Measurements from ENCODE around the gene ESPNL. TPM values are rescaled to one million over a fixed set of nuclear protein-coding genes. Genes with fewer than 3 reads are reported as not detected.
"Not testable (repeated sequence)": the region's sequence is repeated elsewhere in the genome, so short reads cannot be mapped to it uniquely, and the experiment has no call there.

ESPNL gene, protein sequence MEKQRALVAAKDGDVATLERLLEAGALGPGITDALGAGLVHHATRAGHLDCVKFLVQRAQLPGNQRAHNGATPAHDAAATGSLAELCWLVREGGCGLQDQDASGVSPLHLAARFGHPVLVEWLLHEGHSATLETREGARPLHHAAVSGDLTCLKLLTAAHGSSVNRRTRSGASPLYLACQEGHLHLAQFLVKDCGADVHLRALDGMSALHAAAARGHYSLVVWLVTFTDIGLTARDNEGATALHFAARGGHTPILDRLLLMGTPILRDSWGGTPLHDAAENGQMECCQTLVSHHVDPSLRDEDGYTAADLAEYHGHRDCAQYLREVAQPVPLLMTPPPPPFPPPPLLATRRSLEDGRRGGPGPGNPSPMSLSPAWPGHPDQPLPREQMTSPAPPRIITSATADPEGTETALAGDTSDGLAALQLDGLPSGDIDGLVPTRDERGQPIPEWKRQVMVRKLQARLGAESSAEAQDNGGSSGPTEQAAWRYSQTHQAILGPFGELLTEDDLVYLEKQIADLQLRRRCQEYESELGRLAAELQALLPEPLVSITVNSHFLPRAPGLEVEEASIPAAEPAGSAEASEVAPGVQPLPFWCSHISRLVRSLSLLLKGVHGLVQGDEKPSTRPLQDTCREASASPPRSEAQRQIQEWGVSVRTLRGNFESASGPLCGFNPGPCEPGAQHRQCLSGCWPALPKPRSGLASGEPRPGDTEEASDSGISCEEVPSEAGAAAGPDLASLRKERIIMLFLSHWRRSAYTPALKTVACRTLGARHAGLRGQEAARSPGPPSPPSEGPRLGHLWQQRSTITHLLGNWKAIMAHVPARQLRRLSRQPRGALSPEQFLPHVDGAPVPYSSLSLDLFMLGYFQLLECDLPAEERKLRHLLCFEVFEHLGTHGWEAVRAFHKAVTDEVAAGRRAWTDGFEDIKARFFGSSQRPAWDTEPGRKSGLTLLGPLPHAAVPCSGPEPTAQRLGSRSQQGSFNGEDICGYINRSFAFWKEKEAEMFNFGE
- total RNA-seq, result not detected in 2 replicates
- long read RNA-seq, result 0 reads

DNA sequence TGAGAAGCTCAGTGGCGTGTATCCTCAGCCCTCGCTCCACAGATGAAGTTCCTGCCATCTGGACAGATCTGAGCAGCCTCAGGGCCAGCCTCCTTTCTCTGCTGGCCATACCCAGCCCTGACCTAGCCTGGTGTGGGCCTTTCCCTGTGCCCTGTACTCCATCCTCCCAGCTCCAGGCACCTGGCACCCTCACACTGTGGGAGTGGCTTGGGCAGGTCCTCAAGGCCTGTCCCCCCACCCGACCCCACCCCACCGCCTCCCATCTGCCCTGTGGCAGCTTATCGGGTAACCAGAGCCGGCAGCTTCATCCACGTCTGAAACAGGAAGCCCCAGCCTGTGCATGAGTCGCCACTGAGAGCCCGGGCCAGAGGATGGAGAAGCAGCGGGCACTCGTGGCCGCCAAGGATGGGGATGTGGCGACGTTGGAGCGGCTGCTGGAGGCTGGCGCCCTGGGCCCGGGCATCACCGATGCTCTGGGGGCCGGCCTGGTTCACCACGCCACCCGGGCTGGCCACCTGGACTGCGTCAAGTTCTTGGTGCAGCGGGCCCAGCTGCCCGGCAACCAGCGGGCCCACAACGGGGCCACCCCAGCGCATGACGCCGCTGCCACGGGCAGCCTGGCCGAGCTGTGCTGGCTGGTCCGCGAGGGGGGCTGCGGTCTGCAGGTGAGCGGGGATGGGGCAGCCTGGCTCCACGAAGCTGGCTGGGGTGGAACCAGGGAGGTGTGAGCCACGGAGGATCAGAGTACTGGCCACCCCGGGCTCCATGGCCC, at the start of gene ESPNL:
TSS of gene ESPNL (plus strand) at position 292 of the 772 bp plus-strand sequence. CDS start at position 372, 80 bp downstream.
- H3K27me3 Mint-ChIP-seq (ENCODE audit: unreplicated experiment), result no peaks in the 10 kb centered on the region
- no peak within 1 kb of the TSS for H3K4me3 Mint-ChIP-seq (ENCODE audit: unreplicated experiment)
- DNase-seq (ENCODE audit: extremely low spot score, unreplicated experiment), result peak; percentile 83
- no peaks in the 10 kb centered on the region for H3K9me3 Mint-ChIP-seq (ENCODE audit: unreplicated experiment)
- H3K36me3 Mint-ChIP-seq (ENCODE audit: unreplicated experiment), result no peaks in the 10 kb centered on the region
- no peak within 1 kb of the TSS for H3K27ac Mint-ChIP-seq (ENCODE audit: unreplicated experiment)
- H3K4me1 Mint-ChIP-seq (ENCODE audit: unreplicated experiment), result peaks cover 6% of the 10 kb centered on the region
- TF ChIP-seq, protein P1, sequence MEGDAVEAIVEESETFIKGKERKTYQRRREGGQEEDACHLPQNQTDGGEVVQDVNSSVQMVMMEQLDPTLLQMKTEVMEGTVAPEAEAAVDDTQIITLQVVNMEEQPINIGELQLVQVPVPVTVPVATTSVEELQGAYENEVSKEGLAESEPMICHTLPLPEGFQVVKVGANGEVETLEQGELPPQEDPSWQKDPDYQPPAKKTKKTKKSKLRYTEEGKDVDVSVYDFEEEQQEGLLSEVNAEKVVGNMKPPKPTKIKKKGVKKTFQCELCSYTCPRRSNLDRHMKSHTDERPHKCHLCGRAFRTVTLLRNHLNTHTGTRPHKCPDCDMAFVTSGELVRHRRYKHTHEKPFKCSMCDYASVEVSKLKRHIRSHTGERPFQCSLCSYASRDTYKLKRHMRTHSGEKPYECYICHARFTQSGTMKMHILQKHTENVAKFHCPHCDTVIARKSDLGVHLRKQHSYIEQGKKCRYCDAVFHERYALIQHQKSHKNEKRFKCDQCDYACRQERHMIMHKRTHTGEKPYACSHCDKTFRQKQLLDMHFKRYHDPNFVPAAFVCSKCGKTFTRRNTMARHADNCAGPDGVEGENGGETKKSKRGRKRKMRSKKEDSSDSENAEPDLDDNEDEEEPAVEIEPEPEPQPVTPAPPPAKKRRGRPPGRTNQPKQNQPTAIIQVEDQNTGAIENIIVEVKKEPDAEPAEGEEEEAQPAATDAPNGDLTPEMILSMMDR (IDR thresholded peaks at IDR 0.05), result no peak

DNA sequence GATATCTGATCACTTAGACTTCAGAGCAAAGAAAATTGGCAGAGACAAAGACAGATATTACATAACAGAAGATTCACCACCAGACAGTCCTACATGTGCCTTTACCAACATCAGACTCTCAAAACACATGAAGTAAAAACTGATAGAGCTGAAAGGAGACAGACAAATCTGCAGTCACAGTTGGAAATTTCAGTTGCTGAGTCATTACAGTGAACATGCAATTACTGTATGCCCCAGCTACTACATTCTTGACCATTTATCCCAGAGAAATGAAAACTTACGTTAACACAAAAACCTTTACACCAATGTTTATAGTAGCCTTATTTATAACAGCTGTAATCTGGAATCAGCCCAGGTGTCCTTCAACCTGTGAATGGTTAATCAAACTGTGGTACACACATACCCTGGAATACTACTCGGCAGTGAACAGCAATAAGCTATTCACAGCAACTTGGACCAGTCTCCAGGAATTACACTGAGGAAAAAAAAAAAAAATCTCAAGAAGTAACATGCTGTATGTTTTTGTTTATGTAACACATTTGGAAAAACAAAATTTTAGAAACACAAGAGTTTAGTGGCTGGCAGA, 46.9 kb upstream of the ESPNL start:
- Mint-ChIP-seq H3K27ac (ENCODE audit: unreplicated experiment) (no peak overlapping the region), H3K4me3 (ENCODE audit: unreplicated experiment) (no peak overlapping the region), H3K4me1 (ENCODE audit: unreplicated experiment) (no peaks in the 10 kb centered on the region), H3K27me3 (ENCODE audit: unreplicated experiment) (no peaks in the 10 kb centered on the region), H3K36me3 (ENCODE audit: unreplicated experiment) (no peaks in the 10 kb centered on the region), H3K9me3 (ENCODE audit: unreplicated experiment) (no peaks in the 10 kb centered on the region)
- TF ChIP-seq, protein P1 (IDR thresholded peaks at IDR 0.05), result no peak
- no peak for DNase-seq (ENCODE audit: extremely low spot score, unreplicated experiment)

DNA sequence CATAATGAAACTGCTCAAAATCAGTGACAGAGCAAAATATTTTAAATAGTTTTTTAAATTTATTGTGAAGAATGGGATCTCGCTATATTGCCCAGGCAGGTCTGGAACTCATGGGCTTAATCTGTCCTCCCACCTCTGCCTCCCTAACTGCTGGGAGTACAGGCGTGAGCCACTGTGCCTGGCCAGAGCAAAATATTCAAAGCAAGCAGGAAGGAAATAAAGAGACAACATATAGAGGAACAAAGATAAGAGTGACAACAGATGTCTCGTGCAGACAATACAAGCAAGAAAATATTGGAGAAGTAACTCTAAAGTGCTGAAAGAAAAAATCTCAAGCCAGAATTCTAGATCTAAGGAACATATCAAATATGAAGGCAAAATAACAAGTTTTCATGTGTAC, 44.3 kb upstream of the ESPNL start:
- Mint-ChIP-seq H3K27ac (ENCODE audit: unreplicated experiment) (no peak overlapping the region), H3K4me1 (ENCODE audit: unreplicated experiment) (peaks cover 10% of the 10 kb centered on the region), H3K9me3 (ENCODE audit: unreplicated experiment) (no peaks in the 10 kb centered on the region), H3K4me3 (ENCODE audit: unreplicated experiment) (no peak overlapping the region), H3K27me3 (ENCODE audit: unreplicated experiment) (no peaks in the 10 kb centered on the region), H3K36me3 (ENCODE audit: unreplicated experiment) (no peaks in the 10 kb centered on the region)
- no peak for DNase-seq (ENCODE audit: extremely low spot score, unreplicated experiment)
- TF ChIP-seq, protein P1 (IDR thresholded peaks at IDR 0.05), result no peak

DNA sequence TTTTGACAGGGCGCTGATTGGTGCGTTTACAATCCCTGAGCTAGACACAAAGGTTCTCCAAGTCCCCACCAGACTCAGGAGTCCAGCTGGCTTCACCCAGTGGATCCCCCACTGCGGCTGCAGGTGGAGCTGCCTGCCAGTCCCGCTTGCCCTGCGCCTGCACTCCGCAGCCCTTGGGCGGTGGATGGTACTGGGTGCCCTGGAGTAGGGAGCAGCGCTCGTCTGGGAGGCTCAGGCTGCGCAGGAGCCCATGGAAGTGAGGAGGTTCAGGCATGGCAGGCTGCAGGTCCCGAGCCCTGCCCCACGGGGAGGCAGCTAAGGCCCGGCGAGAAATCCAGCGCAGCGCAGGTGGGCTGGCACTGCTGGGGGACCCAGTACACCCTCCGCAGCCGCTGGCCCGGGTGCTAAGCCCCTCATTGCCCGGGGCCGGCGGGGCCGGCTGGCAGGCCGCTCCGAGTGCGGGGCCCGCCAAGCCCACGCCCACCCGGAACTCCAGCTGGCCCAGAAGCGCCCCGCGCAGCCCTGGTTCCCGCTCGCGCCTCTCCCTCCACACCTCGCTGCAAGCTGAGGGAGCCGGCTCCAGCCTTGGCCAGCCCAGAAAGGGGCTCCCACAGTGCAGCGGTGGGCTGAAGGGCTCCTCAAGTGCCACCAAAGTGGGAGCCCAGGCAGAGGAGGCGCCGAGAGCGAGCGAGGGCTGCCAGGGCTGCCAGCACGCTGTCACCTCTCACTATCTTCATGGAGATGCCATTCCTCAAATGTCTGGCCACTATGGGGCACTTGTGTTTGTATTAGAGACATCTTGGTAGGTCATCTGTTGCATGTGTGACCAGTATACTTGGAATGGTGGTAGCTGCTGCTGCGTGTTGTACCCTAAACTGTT, 42.2 kb upstream of the ESPNL start:
- not testable (repeated sequence) for H3K27ac Mint-ChIP-seq (ENCODE audit: unreplicated experiment); H3K27me3 Mint-ChIP-seq (ENCODE audit: unreplicated experiment)
- H3K4me3 Mint-ChIP-seq (ENCODE audit: unreplicated experiment), result peak overlapping the region; percentile 8

More for the DNA sequence above, 42.2 kb upstream of the ESPNL start:
- H3K4me1 Mint-ChIP-seq (ENCODE audit: unreplicated experiment), result peaks cover 23% of the 10 kb centered on the region
- peak; percentile 76 for DNase-seq (ENCODE audit: extremely low spot score, unreplicated experiment)
- H3K36me3 Mint-ChIP-seq (ENCODE audit: unreplicated experiment); H3K9me3 Mint-ChIP-seq (ENCODE audit: unreplicated experiment): not testable (repeated sequence)
